Measurements from ENCODE around the gene GOLGB1.

DNA sequence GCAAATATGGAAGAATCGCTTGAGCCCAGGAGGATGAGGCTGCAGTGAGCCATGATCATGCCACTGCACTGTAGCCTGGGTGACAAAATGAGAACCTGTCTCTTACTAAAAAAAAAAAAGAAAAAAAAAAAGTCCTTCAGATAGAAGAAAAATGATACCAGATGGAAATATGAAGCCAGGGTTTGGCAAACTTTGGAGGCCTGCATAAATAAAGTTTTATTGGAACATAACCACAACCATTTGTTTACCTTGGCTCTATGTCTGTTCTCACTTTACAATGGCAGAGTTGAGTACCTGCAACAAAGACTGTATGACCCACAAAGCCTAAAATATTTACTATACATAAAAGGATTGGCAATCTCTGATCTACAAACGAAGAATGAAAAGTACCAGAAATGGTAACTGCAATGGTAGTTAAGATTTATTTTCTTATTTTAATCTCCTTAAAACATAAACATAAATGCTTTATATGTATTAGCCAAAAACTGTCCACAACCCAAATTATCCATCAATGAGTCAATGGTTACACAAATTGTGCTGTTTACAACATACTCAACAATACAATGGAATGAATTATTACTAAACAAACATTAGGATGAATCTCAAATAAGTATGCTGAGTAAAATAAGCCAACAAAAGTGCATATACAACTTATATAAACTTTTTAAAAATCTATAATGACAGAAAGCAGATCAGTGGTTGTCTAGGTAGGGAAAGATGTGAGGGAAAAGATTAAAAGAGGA lies 41.8 kb downstream of the GOLGB1 start:
- no peak for TF ChIP-seq CTCF (IDR thresholded peaks at IDR 0.05; ENCODE audit: poor library complexity)
- TF ChIP-seq EZH2phosphoT487 (IDR thresholded peaks at IDR 0.05; ENCODE audit: low read depth, severe bottlenecking, unreplicated experiment), result no peak
